Measurements from ENCODE around the gene PRSS36.
"Not testable (repeated sequence)": the region's sequence is repeated elsewhere in the genome, so short reads cannot be mapped to it uniquely, and the experiment has no call there.

The PRSS36 gene

DNA sequence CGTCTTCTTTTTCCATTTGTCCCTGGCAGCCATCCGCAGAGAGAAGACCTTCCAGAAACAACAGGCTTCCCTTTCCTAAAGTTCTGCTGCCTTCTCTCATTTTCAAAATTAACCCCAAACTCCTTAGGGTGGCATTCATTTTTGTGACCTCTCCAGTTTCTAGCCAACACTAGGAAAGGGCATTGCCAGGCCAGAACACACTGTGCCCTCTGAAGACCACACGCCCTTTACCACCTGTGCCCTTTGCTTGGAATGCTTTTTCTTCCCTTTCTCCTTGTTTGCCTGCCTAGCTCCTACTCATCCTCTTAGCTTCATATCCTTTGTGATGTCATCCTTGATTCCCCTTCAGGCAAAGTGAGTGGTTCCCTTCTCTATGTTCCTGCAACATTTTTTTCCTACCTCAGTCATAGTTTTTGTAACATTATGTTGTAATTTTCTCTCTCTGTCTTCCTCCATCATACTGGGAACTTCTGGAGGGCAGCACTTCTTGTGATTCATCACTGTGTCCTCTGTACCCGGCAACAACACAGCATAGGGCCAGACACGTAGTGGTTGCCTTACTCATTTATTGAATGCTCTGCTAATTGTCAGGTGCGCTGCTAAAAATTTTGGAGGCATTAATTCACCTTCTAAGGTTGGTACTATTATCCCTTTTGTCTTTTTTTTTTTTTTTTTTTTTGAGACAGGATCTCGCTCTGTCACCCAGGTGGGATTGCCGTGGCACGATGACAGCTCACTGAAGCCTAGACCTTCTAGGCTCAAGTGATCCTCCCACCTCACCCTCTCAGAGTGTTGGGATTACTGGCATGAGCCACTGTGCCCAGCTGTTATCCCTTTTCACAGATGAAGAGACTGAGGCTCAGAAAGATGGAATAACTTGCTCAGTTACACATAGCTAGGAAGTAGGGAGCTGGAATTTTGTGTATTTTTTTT is 31.4 kb downstream of the PRSS36 start:
- DNase-seq = no peak

DNA sequence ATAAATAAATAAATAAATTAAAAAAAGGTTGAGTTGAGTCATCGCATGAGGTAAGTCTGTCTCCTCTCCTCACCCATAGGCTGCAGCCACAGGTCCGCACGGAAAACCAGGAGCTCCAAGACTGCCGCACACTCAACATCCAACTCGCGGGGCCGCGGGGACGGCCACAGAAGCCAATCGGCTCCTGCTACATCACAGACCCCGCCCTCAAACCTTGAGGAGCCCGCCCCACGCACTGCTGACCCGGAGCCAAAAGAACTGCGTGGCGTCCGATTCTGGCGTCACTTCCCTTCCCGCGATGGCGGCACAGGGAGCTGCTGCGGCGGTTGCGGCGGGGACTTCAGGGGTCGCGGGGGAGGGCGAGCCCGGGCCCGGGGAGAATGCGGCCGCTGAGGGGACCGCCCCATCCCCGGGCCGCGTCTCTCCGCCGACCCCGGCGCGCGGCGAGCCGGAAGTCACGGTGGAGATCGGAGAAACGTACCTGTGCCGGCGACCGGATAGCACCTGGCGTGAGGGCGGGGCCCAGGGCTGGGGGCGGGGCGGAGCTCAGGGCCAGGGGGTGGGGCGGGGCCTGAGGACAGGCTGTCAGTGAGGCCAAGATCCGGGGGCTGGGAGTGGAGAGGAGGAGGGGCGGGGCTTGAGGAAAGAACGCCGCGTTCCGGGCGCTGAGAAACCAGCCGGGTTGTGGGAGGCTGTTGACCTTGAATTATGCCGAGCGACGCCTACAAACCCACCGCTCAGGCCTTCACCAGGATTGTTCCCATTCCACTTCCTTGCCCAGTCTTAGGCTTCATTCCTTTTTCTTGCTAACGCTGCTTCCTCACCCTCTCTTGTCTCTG is 32.3 kb downstream of the PRSS36 start, which contains the start of gene KAT8:
KAT8 (plus strand) TSS at position 281 of the 839 bp plus-strand sequence; CDS start at position 299, 18 bp downstream.
- DNase-seq = peak; percentile 53

DNA sequence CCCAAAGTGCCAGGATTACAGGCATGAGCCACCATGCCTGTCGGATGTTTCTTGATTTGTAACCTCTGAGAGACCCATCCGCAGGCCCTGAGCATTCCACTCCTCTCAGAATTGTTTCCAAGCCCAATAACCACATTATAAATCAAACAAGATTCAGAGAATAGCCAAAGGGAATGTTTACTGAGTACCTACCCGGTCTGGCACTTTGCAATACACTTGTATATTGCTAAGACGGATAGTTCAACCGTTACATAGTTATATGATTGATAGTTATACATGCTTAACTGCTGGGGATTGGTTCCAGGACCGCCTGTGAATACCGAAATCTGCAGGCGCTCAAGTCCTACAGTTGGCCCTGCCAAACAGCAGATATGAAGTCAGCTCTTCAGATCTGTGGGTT is 35.4 kb downstream of the PRSS36 start:
- no peak for DNase-seq

DNA sequence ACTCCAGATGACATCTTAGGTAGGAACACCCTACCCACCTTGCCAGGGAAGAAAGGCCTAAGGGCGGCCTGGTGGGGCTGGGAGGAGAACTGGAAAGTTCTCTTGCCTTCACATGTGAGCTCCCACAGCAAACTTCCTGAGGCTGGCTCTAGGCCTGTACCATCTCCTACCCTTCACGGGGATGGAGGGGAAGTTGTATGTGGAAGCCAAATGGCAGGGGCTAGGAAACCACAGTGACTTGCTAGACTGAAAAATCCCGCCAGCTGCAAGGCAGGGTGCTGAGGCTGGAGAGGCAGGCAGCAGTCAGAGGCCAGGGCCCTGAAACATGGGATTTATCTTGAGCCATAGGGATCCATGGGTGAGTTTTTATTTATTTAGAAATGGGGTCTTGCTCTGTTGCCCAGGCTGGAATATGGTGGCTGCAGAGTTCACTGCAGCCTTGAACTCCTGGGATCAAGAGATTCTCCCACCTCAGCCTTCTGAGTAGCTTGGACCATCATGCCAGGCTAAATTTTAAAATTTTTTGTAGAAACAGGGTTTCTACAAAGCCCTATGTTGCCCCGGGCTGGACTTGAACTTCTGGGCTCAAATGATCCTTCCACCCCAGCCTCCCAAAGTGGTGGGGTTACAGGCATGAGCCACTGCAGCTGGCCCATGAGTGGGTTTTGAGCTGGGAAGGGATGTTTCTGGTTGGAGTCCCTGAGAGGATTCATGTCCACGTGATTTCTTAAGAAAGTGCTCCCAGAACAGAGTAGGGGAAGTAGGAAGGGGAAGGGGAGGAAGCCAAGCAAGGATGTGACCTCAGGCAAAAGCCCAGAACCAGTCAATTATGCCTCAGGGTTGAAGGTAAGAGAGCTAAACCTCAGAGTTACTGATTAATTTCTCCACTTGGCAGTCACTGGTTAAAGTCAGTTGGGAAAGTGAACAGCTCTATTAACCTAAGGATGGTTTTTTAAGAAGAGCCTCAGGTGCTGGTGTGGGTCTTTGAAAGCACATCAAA is 36.4 kb downstream of the PRSS36 start:
- DNase-seq = no peak

DNA sequence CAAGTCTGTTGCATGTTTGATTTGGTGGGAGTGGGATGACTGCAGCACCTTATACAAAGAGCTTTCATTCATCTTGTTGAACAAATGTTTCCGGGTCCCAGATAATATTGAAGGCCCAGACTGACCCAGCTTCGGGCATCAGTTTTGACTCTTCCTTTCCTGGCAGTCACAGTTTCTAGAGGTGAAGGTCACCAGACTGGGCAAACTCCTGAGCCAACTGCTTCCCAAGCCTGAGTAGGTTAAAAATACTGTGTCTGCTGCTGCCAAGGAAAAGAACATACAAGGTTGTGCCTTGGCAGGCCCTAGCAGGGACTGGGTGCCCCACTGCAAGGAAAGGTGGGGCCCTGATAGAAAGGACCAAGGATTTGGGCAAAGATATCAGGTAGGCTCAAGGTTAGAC is 37.2 kb downstream of the PRSS36 start:
- no peak for DNase-seq

DNA sequence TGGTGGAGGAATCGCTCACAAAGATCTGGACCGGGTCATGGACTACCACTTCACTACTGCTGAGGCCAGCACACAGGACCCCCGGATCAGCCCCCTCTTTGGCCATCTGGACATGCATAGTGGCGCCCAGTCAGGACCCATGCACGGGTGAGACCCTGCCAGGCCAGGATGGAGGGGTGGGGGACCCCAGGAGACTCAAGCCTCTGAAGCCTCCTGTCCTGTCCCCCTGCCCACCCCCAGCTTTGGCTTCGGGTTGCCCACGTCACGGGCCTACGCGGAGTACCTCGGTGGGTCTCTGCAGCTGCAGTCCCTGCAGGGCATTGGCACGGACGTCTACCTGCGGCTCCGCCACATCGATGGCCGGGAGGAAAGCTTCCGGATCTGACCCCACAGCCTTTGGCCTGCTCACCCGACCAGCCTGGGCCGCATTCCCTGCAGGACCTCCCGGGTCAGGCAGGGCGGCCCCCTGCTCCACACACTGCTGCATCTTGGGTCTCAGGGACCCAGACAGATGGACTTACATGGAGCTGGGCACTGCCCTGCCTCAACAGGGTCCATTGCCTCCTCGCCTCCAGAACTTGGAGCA is 37.9 kb downstream of the PRSS36 start:
- DNase-seq = no peak

DNA sequence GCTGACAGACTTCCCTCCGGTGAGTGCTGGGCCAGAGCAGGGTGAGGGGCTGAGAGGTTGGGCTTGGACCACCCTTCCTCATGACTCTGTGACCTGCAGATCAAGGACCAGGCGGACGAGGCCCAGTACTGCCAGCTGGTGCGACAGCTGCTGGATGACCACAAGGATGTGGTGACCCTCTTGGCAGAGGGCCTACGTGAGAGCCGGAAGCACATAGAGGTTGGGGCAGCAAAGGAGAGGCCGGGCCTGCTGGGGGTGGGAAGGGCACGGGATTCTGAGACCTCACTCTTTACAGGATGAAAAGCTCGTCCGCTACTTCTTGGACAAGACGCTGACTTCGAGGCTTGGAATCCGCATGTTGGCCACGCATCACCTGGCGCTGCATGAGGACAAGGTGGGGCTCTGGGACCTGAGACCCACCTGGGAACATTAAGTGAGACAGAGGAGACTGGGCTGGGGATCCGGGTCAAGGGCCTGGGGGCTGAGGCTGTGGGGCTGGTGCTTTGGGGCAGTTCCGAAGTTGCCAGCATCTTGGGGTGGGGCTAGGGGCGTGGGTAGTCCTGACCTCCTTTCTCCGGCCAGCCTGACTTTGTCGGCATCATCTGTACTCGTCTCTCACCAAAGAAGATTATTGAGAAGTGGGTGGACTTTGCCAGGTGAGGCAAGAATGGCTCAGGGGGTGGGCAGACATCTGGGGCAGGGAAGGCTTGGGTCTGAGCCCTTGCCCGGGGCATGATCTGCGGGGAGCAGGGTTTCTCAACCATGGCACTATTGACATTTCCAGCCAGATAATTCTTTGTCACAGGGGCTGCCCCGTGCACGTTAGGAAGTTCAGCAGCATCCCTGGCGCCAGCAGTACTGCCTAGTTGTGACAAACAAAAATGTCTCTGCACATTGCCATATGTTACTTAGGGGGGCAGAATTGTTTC is 39.5 kb downstream of the PRSS36 start:
- no peak for DNase-seq

DNA sequence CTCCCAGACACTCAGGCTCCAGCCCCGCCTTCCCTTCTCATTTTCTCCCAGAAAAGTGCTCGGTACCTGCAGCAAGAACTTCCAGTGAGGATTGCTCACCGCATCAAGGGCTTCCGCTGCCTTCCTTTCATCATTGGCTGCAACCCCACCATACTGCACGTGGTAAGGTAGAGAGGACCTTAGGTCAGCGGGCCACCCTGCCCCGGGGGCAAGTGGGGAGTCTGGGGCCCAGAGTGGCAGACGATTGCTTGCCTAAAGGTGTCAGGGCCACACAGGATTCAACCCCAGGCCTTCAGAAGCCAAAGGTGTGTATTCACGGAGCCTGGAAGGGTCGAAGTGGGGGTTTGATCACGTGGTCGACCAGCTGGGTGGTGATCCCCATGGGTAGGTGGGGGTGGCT is 40.2 kb downstream of the PRSS36 start:
- DNase-seq = no peak

DNA sequence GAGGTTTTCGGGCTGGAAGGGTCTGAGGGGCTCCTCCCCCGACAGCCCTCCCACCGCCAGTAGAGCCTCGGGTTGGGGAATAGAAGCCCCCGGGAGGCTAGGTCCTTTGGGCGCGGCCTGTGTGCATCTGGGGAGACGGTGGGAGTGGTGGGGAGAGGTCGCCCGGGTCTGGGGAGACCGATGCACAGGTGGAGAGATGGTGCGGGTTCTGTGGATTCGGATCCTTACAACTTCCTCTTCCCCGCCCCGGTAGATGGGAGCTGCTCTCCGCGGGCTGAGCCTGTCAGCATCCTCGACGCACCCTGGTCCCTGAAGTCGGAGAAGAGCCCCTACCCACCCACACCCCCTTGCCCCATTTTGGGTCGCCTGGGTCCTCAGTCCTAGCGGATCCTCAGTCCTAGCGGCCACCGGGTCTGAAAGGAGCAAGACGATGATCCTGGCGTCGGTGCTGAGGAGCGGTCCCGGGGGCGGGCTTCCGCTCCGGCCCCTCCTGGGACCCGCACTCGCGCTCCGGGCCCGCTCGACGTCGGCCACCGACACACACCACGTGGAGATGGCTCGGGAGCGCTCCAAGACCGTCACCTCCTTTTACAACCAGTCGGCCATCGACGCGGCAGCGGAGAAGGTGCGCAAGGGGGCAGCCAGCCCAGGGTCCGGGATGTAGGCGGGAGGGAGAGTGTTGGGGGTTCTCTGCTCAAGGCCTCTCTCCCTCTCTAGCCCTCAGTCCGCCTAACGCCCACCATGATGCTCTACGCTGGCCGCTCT is 40.9 kb downstream of the PRSS36 start:
- DNase-seq = no peak

DNA sequence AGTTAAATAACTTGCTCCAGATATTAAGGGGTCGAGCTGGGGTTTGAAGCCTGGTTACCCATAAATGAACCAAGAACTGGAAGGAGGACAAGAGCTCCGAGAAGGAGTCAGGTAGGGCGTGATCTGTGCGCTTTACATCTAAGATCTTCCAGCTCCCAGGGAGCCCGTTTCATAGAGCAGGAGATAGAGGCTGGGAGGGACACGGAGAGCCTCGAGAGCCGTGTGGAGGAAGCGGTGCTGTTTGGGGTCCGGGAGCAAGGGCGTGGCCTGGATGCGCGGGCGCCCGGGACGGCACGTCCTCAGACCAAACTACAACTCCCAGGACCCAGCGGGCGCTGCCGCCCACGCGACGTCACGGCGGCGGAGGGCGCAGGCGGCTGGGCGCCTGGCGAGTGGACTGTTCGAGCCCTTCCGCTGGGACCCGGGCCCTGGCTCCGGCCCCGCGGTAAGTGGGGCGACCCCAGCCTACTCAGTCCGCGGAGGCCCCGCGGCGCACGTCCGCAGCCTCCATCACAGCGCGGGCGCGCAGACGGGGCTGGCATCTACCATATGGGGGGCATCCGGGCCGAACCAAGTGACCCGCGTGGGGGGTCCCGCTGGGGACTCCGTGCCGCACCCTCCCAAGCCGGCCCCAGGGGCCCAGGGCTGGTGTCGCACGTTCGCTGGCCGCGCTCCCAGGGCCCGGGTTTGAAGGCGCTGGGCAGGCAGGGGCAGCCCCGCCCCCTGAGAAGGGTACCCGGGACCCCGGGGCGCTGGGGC is 41.7 kb downstream of the PRSS36 start, which contains the start of gene BCKDK:
BCKDK (plus strand) TSS at position 352 of the 759 bp plus-strand sequence. CDS start 838 bp downstream, outside the sequence.
- no peak for DNase-seq

DNA sequence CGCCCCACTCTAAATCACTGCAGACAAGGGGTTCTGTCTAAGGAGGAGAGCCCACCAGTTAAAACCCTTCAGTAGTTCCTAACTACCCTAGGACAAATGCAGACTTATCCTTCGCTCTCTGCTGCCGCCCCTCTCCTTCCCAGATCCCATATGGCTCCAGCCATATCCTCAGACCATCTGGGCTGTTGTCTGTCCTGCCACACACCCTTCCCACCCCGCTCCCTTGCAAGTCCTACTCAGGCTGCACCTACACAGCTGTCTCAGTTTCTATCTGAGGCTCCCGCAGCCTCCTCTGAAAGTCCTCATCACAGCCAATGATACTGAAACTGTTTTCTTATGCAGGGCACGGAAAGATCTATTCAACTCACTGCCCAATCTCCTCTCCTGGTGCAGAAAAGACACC is 42.4 kb downstream of the PRSS36 start:
- no peak for DNase-seq

DNA sequence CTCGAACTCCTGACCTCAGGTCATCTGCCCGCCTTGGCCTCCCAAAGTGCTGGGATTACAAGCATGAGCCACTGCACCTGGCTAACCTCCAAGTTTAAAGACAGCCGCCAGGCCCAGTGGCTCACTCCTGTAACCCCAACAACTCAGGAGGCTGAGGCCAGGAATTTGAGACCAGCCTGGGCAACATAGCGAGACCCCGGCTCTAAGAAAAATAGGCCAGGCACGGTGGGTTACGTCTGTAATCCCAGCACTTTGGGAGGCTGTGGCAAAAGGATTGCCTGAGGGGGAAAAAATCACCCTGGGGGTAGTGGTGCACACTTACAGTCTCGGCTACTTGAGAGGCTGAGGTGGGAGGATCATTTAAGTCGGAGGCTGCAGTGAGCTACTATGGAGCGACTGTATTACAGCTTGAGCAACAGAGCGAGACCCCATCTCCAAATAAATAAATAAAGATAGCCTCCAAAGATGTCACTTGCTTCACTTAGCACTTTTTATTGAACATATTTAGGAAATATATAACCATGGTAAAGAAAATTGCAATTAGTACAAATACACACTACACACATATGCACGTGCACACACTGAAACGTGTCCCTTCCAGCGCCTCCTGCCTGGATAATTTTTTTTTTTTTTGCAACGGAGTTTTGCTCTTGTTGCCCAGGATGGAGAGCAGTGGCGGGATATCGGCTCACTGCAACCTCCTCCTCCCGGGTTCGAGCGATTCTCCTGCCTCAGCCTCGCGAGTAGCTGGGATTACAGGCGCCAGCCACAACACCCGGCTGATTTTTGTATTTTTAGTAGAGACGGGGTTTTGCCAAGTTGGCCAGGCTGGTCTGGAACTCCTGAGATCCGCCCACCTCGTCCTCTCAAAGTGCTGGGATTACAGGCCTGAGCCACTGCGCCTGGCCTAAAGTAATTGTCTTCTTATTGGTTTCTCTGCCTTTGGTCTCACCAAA is 43.1 kb downstream of the PRSS36 start:
- no peak for DNase-seq

DNA sequence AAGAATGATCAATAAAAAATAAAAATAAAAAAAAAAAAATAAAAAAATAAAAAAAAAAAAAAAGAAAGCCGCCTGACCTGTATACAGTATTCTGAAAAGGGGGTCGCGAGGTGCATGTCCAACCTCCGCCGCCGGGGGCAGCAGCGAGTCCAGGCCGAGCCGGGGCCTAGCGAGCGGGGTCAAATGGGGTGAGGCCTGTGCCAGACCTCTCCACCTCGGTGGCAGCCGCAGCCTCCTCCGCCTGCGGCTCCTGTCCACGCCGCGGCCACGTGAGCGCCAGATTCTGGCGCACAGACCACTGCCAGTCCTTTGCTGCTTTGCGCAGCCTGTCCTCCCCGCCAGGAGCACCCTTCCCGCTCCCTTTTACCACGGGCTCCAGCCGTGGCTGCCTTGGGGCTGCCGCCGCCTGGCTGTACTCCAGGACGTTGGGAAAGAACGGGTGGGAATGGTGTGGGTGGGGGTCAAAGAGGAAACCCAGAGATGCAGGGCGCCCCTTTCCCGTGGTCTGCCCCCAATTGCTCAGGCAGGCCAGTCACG is 44.1 kb downstream of the PRSS36 start:
- DNase-seq = no peak

DNA sequence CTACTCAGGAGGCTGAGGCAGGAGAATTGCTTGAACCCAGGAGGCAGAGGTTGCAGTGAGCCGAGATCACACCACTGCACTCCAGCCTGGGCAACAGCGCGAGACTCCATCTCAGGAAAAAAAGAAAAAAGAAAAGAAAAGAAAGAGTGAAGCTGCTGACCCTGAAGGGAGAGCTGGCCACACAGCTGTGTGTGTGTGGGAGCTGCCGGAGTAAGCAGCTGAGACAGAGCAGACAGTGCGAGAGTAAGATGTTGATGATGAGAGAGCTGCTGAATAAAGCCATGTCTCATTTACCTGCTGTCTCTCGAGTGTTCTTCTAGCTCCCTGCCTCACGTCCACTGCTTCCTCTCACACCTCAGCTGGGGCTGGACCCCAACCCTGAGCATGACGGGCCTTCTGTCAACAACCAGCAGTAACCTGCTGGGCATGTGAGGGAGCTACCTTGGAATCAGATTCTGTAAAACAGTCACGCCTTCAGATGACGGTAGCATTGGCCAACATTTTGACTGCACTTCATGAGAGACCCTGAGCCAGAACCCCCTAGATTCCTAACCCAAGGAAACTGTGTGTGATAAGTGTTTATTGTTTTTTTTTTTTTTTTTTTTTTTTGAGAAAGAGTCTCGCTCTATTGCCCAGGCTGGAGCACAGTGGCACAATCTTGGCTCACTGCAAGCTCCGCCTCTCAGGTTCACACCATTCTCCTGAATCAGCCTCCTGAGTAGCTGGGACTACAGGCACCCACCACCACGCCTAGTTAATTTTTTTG is 48.8 kb downstream of the PRSS36 start:
- not testable (repeated sequence) for DNase-seq

DNA sequence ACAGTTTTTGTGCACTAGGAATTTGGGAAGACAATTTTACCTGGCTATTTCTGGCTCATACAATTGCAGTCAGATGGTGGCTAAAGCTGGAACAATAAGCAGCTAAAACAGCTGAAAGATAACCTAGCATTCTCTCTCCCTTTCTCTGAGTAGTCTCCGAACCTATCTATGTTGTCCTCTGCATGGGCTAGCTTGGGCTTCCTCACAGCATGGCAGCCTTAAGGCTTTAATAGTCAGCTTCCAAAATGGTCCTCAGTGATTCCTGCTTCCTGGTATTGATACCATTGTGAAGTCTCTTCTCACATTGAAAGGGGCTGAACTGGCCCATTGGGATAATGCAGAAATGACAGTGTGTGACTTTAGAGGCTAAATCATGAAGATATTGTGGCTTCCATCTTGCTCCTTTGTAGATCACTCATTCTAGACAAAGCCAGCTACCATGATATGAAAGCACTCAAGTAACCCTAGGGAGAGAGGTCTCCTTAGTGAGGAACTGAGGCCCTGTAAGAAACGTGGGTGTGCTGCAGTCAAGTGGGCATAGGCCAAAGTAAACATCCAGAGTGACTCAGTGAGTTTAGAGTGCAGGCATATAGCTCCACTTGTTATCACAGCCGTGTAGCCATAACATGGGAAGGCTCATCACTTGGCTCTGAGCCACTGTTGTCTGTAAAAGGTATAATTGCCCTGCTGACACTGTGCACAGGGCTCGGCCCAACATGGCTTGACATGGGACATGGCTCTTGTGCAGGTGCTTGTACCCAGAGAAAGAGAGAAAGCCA is 49.8 kb downstream of the PRSS36 start:
- no peak for DNase-seq

Data from NCI-H2081 treated with DMSO at 0.1 percent for 48 hours (cell line).